Measurements from ENCODE around the gene WDHD1. TPM values are rescaled to one million over a fixed set of nuclear protein-coding genes. Genes with fewer than 3 reads are reported as not detected.
"Not testable (repeated sequence)": the region's sequence is repeated elsewhere in the genome, so short reads cannot be mapped to it uniquely, and the experiment has no call there.

Gene WDHD1
- total and polyA plus RNA-seq, 8 donors, result 0.45 to 2.3 (median 1.1) TPM

- no peak for FAIRE-seq
Observed at GRCh38 chr14:55071870-55072640, 45.2 kb upstream of the WDHD1 start.

GRCh38 chr14:55070981-55071411, 44.1 kb upstream of the WDHD1 start:
- no peaks in the 10 kb centered on the region for H3K36me3 ChIP-seq
- no peak for FAIRE-seq
- ATAC-seq, result peak in 1 of 4 donors; percentile 14
- H3K27ac ChIP-seq, result no peak overlapping the region
- H3K4me1 ChIP-seq, result no peaks in the 10 kb centered on the region
- TF ChIP-seq, protein P1, sequence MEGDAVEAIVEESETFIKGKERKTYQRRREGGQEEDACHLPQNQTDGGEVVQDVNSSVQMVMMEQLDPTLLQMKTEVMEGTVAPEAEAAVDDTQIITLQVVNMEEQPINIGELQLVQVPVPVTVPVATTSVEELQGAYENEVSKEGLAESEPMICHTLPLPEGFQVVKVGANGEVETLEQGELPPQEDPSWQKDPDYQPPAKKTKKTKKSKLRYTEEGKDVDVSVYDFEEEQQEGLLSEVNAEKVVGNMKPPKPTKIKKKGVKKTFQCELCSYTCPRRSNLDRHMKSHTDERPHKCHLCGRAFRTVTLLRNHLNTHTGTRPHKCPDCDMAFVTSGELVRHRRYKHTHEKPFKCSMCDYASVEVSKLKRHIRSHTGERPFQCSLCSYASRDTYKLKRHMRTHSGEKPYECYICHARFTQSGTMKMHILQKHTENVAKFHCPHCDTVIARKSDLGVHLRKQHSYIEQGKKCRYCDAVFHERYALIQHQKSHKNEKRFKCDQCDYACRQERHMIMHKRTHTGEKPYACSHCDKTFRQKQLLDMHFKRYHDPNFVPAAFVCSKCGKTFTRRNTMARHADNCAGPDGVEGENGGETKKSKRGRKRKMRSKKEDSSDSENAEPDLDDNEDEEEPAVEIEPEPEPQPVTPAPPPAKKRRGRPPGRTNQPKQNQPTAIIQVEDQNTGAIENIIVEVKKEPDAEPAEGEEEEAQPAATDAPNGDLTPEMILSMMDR (IDR thresholded peaks at IDR 0.05), result no peak
- no peak overlapping the region for H3K4me3 ChIP-seq
- intact Hi-C loops (cut with DNase I), result no loop called here
- WGBS, 2 donors, result 78% methylated on average over 4 of the region's 4 CpGs
- no peaks in the 10 kb centered on the region for H3K9me3 ChIP-seq
- DNase-seq, result no peak
- H3K27me3 ChIP-seq, result no peaks in the 10 kb centered on the region

More at GRCh38 chr14:55071870-55072640, 45.2 kb upstream of the WDHD1 start:
- Histone ChIP-seq H3K27ac (no peak overlapping the region), H3K27me3 (no peaks in the 10 kb centered on the region), H3K4me1 (no peaks in the 10 kb centered on the region), H3K9me3 (no peaks in the 10 kb centered on the region), H3K36me3 (no peaks in the 10 kb centered on the region), H3K4me3 (no peak overlapping the region)
- TF ChIP-seq, protein P1 (IDR thresholded peaks at IDR 0.05), result no peak
- ATAC-seq, result peak in 3 of 4 donors; percentile 44 to 71 (median 56)
- intact Hi-C loops (cut with DNase I), result no loop called here
- 38 to 51% methylated on average over 10 of the region's 10 CpGs for WGBS, 2 donors
- no peak for DNase-seq

DNA sequence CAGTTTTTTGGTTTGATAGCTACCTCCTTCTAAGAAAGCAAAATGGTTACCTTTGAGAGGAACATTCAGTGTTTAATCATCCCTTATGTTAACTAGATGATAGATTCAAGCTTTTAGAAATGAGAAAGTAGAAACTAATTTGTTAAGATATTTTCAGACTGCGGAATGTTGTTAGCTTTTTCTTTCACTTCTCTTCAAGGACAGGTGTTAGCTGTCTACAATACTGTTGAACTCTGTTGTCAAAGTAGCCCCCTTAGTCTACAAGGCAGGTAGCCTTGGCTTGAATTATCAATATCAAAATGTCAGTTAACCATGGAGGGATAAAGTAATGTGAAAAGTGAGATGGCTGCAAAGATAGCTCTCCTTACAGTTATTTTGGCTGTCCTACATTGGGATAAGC, 39.3 kb upstream of the WDHD1 start:
- H3K4me3 ChIP-seq, result no peak overlapping the region
- no peak for FAIRE-seq

DNA sequence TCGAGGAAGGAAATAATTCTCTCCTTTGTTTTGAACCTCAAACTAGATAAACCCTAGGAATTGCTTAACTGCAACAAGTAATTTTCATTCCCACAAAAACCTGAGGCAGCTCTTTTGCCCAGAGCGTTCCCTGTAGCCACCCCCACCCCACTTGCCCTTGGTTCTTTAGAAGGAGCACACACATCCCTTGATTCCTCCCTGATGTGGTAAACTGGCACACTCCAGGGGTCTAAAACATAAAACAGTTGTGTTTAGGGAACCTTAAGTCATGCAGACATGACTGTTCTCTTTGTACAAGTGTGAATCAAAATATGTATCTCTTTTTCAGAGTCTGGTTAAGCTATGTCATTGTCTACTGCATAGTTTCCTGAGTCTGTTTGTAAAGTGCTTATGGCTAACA, 38.5 kb upstream of the WDHD1 start:
- no peak for ATAC-seq
- no peak overlapping the region for H3K27ac ChIP-seq
- intact Hi-C loops (cut with DNase I), result no loop called here
- no peaks in the 10 kb centered on the region for H3K27me3 ChIP-seq
- H3K9me3 ChIP-seq, result no peaks in the 10 kb centered on the region
- no peak for DNase-seq
- WGBS, 2 donors, result 87 to 89% methylated on average over 2 of the region's 2 CpGs
- H3K4me3 ChIP-seq, result no peak overlapping the region
- H3K4me1 ChIP-seq, result no peaks in the 10 kb centered on the region
- peaks cover 0 to 15% (median 6%) of the 10 kb centered on the region in 3 donors for H3K36me3 ChIP-seq
- FAIRE-seq, result no peak
- TF ChIP-seq, protein P1 (IDR thresholded peaks at IDR 0.05), result no peak

More for the DNA sequence above, 39.3 kb upstream of the WDHD1 start:
- WGBS, 2 donors, result 89 to 96% methylated on average over 1 of the region's 1 CpG
- Histone ChIP-seq H3K36me3 (peaks cover 0 to 15% (median 6%) of the 10 kb centered on the region in 3 donors), H3K27ac (no peak overlapping the region), H3K27me3 (no peaks in the 10 kb centered on the region), H3K9me3 (no peaks in the 10 kb centered on the region), H3K4me1 (no peaks in the 10 kb centered on the region)
- ATAC-seq (no peak), DNase-seq (no peak)
- intact Hi-C loops (cut with DNase I), result no loop called here
- TF ChIP-seq, protein P1 (IDR thresholded peaks at IDR 0.05), result no peak

DNA sequence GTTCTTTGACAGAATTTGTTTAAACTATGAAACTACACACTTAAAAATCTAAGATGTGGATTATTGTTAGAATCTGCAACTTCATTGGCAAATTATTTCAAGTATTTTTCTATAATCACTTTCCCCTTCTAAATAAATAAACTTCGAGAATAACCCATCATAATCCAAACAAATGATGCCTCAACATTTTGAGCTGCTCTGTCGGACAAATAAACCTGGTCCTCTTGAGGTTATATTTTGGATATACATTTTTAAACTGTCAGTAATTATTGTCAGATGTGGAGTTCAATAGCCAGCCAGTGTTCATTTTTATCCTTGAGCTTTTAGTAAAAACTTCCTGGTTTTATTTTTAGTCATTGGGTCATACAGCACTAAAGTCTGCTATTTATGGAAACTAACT, 38.0 kb upstream of the WDHD1 start:
- DNase-seq; H3K4me3 ChIP-seq; ATAC-seq; H3K27me3 ChIP-seq; H3K9me3 ChIP-seq; H3K27ac ChIP-seq; H3K4me1 ChIP-seq; intact Hi-C loops (cut with DNase I): not testable (repeated sequence)
- H3K36me3 ChIP-seq, result peaks cover 0 to 15% (median 6%) of the 10 kb centered on the region in 3 donors
- 76 to 83% methylated on average over 2 of the region's 2 CpGs for WGBS, 2 donors
- peak; percentile 59 for FAIRE-seq

Data from pancreas (tissue), 10 donors.